DND-41 (cell line): ENCODE results near the gene GNAS-AS1.

Experiments
- CTCF ChIP-seq: IDR thresholded peaks from 2 replicates; pipeline ENCODE4 v1.5.1; 2012; ENCODE audit warnings: borderline replicate concordance, low read length, moderate library complexity, mild to moderate bottlenecking; ENCODE audit not compliant: poor library complexity, severe bottlenecking; ENCODE audit errors: extremely low read depth
- EZH2 ChIP-seq: IDR thresholded peaks from 3 replicates; pipeline ENCODE4 v1.6.1; 2012; ENCODE audit warnings: borderline replicate concordance, low read depth, mild to moderate bottlenecking, moderate library complexity, low read length, inconsistent platforms; ENCODE audit not compliant: severe bottlenecking

- TF ChIP-seq CTCF: no peak
- TF ChIP-seq EZH2: no peak
These were observed 44.9 kb upstream of the GNAS-AS1 start for GRCh38 chr20:58895448-58896180.
